Heart left ventricle (tissue), 16 donors: ENCODE measurements around the gene OR14C36. TPM values are rescaled to one million over a fixed set of nuclear protein-coding genes. Genes with fewer than 3 reads are reported as not detected.
"Not testable (repeated sequence)": the region's sequence is repeated elsewhere in the genome, so short reads cannot be mapped to it uniquely, and the experiment has no call there.

Source experiments
- ATAC-seq, 4 donors: fragments of 200-7000 bp; cut with Tn5 transposase; one replicate each; pipeline ENCODE4 v1.9.1; 2020 to 2022; ENCODE audit warnings: moderate library complexity in 4 of 4, mild to moderate bottlenecking in 3 of 4, moderate number of reproducible peaks in 1 of 4
- DNase-seq, 5 donors: peaks; one replicate each; pipeline ENCODE4 v3.0.0-alpha.2; 2020
- H3K27ac ChIP-seq, 12 donors: fragments of 200-600 bp; sonication (generic) in 4 of 12; one replicate each; pipeline versions ENCODE4 v1.5.0 to v1.8.0; 2016 to 2022; ENCODE audit warnings: mild to moderate bottlenecking in 2 of 12
- H3K27me3 ChIP-seq, 9 donors: fragments of 200-600 bp; sonication (generic) in 2 of 9; one replicate each; pipeline versions ENCODE4 v1.5.1 to v1.8.0; 2016 to 2022; ENCODE audit warnings: mild to moderate bottlenecking in 3 of 9
- H3K36me3 ChIP-seq, 9 donors: fragments of 200-600 bp; sonication (generic) in 2 of 9; one replicate each; pipeline versions ENCODE4 v1.5.0 to v1.8.0; 2018 to 2022; ENCODE audit warnings: mild to moderate bottlenecking in 2 of 9
- H3K4me1 ChIP-seq, 12 donors: fragments of 200-600 bp; sonication (generic) in 4 of 12; one replicate each; pipeline versions ENCODE4 v1.5.0 to v1.8.0; 2016 to 2022; ENCODE audit warnings: mild to moderate bottlenecking in 3 of 12
- H3K4me3 ChIP-seq, 12 donors: fragments of 200-600 bp; sonication (generic) in 4 of 12; one replicate each; pipeline versions ENCODE4 v1.5.0 to v1.8.0; 2017 to 2022; ENCODE audit warnings: mild to moderate bottlenecking in 9 of 12, moderate library complexity in 4 of 12
- H3K9me3 ChIP-seq, 12 donors: fragments of 200-600 bp; sonication (generic) in 4 of 12; one replicate each; pipeline versions ENCODE4 v1.5.0 to v1.8.0; 2016 to 2022; ENCODE audit warnings: mild to moderate bottlenecking in 1 of 12
- POLR2A ChIP-seq, 2 donors: fragments of 450-650 bp; IDR thresholded peaks; one replicate each; pipeline ENCODE4 v1.6.1; 2017; ENCODE audit warnings: antibody characterized with exemption in 2 of 2, mild to moderate bottlenecking in 2 of 2, moderate library complexity in 2 of 2
- WGBS, 4 donors: extraction: QIAGEN DNeasy Blood & Tissue Kit in 2 of 4; methylation state at CpG; one replicate each; pipeline versions ENCODE4 v1.1.5 to v1.1.7; 2013 to 2018; 5-methylcytosine and 5-hydroxymethylcytosine counted together
- intact Hi-C, 10 donors: fragments of 100-400 bp; cut with DNase I; formaldehyde crosslinking; loops; one replicate each; pipeline versions ENCODE4 v1.11.1 to v1.14.2; 2022
- long read RNA-seq, 3 donors: library from polyadenylated mRNA; unstranded; transcript quantifications; one replicate each; pipeline ENCODE4 v2.0.0, GENCODE V29; 2020 to 2021
- polyA plus RNA-seq, 2 donors: library from polyadenylated mRNA; stranded (reverse); fragments of 200-250 nt; gene quantifications; one replicate each; pipeline ENCODE4 v1.2.3, GENCODE V29; 2013
- total RNA-seq, 9 donors: library from RNA; depleted of rRNA in 2 of 9; stranded (reverse); fragments of >200 nt in 2 of 9; fragmentation: NEBNext Ultra II Directional in 3 of 9; extraction: Animal tissue kit (Norgen Biotek cat#: 25700) in 3 of 9; gene quantifications; one replicate each; pipeline versions ENCODE4 v1.1.0 to v1.2.4, GENCODE V29; 2016 to 2023
- TF ChIP-seq, protein P1 (sequence below), 12 donors: fragments of 200-600 bp; sonication (generic) in 4 of 12; IDR thresholded peaks; one replicate each; pipeline versions ENCODE4 v1.5.0 to v1.8.0; 2018 to 2022; ENCODE audit warnings: antibody characterized with exemption in 12 of 12, mild to moderate bottlenecking in 5 of 12
- donor health status: ischemic (EF 13 %, LVEDD 7.1; RV severe dilation, severe dysfunction).
- donor health status: healthy with polysubstance abuse.
- donor health status: DM: no; HTN: yes; CAD: no.
- donor health status: DM: no; HTN: no; CAD: no.
- donor health status: ischemic (EF 25% LVEDD 6.9; RV normal size, moderate dysfunction).
- donor health status: ischemic (EF 25% LVEDD 5.7; RV mildly dilated, moderate dysfunction).
- donor health status: healthy.
- donor health status: DM: yes; HTN: yes; CAD: no.
- donor health status: ischemic (EF 35%, LVEDD 5.7; RV mildly dilated, moderate dysfunction).
- donor health status: nonischemic (EF 11% LVEDD 7.7; RV severe dilation, severe dysfunction).
- donor health status: DM: yes; HTN: yes; CAD: no.
- donor health status: PGD.
- donor health status: ischemic (EF 29% LVEDD 5.4; RV normal size, mild dysfunction).
- donor health status: nonischemic (EF 23%, LVEDD 6.1; RV moderate dilation, normal function).

OR14C36 gene, protein sequence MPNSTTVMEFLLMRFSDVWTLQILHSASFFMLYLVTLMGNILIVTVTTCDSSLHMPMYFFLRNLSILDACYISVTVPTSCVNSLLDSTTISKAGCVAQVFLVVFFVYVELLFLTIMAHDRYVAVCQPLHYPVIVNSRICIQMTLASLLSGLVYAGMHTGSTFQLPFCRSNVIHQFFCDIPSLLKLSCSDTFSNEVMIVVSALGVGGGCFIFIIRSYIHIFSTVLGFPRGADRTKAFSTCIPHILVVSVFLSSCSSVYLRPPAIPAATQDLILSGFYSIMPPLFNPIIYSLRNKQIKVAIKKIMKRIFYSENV
- total RNA-seq = not detected
- polyA plus RNA-seq = not detected
- long read RNA-seq, donor 1 = 0 reads
- long read RNA-seq, donor 2 = 0 reads
- long read RNA-seq, donor 3 = 0 reads

DNA sequence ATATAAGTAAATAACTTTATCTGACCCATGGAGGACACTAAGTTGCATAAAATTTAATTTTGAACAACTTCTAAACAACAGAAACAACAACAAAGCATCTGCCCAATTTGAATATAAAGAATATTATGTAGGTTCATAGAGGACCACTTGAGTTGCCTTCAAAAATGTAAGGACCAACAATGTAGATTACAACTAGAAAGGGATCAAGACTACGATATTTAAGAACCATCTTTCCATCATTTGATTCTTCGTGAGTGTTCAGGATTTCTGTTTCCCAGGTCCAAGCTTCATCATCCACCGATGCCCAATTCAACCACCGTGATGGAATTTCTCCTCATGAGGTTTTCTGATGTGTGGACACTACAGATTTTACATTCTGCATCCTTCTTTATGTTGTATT is at the start of gene OR14C36:
OR14C36 (plus strand) TSS at position 301 of the 400 bp plus-strand sequence; CDS start at position 301, 0 bp downstream.
- no peak for ATAC-seq
- no peaks in the 10 kb centered on the region for H3K27me3 ChIP-seq
- 55 to 67% (median 60%) methylated on average over 4 of the region's 4 CpGs for WGBS, 4 donors
- no peaks in the 10 kb centered on the region for H3K9me3 ChIP-seq
- H3K4me3 ChIP-seq = no peak within 1 kb of the TSS
- intact Hi-C loops = no loop called here
- DNase-seq = no peak
- TF ChIP-seq, protein P1, sequence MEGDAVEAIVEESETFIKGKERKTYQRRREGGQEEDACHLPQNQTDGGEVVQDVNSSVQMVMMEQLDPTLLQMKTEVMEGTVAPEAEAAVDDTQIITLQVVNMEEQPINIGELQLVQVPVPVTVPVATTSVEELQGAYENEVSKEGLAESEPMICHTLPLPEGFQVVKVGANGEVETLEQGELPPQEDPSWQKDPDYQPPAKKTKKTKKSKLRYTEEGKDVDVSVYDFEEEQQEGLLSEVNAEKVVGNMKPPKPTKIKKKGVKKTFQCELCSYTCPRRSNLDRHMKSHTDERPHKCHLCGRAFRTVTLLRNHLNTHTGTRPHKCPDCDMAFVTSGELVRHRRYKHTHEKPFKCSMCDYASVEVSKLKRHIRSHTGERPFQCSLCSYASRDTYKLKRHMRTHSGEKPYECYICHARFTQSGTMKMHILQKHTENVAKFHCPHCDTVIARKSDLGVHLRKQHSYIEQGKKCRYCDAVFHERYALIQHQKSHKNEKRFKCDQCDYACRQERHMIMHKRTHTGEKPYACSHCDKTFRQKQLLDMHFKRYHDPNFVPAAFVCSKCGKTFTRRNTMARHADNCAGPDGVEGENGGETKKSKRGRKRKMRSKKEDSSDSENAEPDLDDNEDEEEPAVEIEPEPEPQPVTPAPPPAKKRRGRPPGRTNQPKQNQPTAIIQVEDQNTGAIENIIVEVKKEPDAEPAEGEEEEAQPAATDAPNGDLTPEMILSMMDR (IDR thresholded peaks at IDR 0.05) = no peak
- TF ChIP-seq POLR2A (IDR thresholded peaks at IDR 0.05) = no peak
- no peaks in the 10 kb centered on the region for H3K4me1 ChIP-seq
- H3K27ac ChIP-seq = no peak within 1 kb of the TSS
- no peaks in the 10 kb centered on the region for H3K36me3 ChIP-seq

DNA sequence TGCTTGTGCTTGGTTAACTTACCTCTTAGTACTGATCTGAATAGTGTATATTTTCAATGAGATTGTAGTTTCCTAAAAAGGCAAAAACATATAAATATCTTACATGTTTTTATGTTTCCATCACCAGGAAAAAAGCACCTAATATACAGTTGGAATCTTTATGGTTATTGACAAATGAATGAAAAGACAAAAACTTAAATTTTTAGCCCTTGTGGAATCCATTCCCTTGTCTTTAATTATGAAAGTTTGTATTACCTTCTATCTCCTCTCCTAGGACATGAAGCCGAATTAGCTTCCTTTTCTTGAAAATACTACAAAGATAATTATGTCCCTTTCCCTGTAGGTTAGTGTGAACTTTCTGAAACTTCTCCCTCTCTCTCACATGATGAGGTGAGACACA is 45.3 kb upstream of the OR14C36 start, which contains the start of gene OR2T12:
OR2T12 (minus strand) TSS at position 101 of the 400 bp plus-strand sequence. CDS start 7,846 bp downstream, outside the sequence.
- DNase-seq = no peak
- WGBS, 4 donors = 64 to 93% (median 87%) methylated on average over 1 of the region's 1 CpG
- Histone ChIP-seq H3K27me3 (no peaks in the 10 kb centered on the region), H3K4me3 (no peak within 1 kb of the TSS), H3K27ac (no peak within 1 kb of the TSS), H3K4me1 (no peaks in the 10 kb centered on the region), H3K36me3 (no peaks in the 10 kb centered on the region), H3K9me3 (peaks cover 0 to 5% (median 0%) of the 10 kb centered on the region in 12 donors)
- TF ChIP-seq, protein P1 (IDR thresholded peaks at IDR 0.05) = no peak
- no peak for TF ChIP-seq POLR2A (IDR thresholded peaks at IDR 0.05)
- intact Hi-C loops = no loop called here
- no peak for ATAC-seq

DNA sequence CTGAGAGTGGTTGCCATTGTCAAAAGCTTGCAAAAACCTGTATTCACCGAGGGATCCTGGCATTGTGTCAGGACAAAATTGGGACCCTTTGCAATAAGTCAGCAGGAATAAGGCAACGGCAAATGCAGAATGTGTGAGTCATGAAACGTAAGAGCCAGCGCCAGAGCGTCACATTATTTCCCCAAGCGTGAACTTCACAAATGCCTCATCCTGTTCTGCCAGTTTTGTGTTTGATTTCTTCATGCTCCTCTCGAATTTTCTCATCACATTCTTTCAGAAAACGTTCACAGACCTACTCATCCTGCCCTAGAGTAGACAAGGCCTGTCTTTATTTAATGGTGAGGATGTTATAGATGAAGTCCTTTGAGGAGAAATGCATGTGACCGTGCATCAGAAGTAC is 42.9 kb upstream of the OR14C36 start:
- H3K4me3 ChIP-seq, DNase-seq, H3K27ac ChIP-seq, H3K36me3 ChIP-seq, intact Hi-C loops, H3K27me3 ChIP-seq, H3K4me1 ChIP-seq, H3K9me3 ChIP-seq, ATAC-seq: not testable (repeated sequence)
- 70 to 82% (median 77%) methylated on average over 8 to 9 of the region's 9 CpGs for WGBS, 4 donors

DNA sequence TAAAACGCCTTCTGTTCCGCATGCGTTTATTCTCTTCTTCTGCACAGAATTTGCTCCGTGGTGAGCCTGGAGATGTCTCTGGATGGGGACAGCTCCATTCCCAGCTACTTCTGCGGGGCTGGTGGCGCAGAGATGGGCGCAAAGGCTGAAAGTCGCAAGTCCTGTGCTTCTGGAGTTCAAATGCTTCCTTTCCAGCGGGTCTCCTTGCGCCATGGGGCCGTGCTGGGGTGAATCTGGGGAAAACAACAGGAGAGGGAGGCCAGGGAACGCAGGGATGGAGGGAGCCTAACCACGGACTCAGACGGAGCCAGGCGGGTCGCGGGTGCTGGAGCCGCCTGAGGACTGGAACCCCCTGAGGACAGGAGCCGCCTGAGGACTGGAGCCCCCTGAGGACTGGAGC is 42.5 kb upstream of the OR14C36 start:
- no peak overlapping the region for H3K4me3 ChIP-seq
- no peak for ATAC-seq
- WGBS, 4 donors = 80 to 88% (median 85%) methylated on average over 19 of the region's 19 CpGs
- no peaks in the 10 kb centered on the region for H3K36me3 ChIP-seq
- intact Hi-C loops = no loop called here
- no peaks in the 10 kb centered on the region for H3K27me3 ChIP-seq
- H3K27ac ChIP-seq = no peak overlapping the region
- TF ChIP-seq, protein P1 (IDR thresholded peaks at IDR 0.05) = no peak
- TF ChIP-seq POLR2A (IDR thresholded peaks at IDR 0.05) = no peak
- no peak for DNase-seq
- no peaks in the 10 kb centered on the region for H3K4me1 ChIP-seq
- H3K9me3 ChIP-seq = no peaks in the 10 kb centered on the region

DNA sequence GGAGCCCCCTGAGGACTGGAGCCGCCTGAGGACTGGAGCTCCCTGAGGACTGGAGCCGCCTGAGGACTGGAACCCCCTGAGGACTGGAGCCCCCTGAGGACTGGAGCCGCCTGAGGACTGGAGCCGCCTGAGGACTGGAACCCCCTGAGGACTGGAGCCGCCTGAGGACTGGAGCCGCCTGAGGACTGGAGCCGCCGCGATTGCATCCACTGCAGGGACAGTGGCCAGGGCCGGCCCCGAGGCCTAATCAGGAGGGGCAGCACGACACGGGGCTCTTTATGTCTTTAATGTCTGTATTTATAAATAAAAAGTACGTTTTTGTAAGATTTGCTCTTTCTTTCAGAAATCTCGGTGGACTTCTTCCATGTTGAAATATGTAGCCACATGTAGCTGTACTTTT is 41.8 kb upstream of the OR14C36 start:
- DNase-seq, intact Hi-C loops, H3K4me3 ChIP-seq, H3K36me3 ChIP-seq, ATAC-seq, H3K27ac ChIP-seq, H3K27me3 ChIP-seq, H3K9me3 ChIP-seq, H3K4me1 ChIP-seq: not testable (repeated sequence)
- 66 to 80% (median 78%) methylated on average over 10 to 15 of the region's 15 CpGs for WGBS, 4 donors
